Stimulated activated CD4-positive, alpha-beta T cell treated with anti-CD3 and anti-CD28 coated beads, Interleukin-1b, Interleukin-23, amount 100 ng/mL, for 24 hours (primary cell): ENCODE results near the gene CELF2.

Experiments
- DNase-seq, 4 experiments: peaks; one replicate each; pipeline ENCODE4 v3.0.0-alpha.2; 2020; ENCODE audit warnings: low read depth in 4 of 4, low spot score in 1 of 4

The CELF2 gene

DNA sequence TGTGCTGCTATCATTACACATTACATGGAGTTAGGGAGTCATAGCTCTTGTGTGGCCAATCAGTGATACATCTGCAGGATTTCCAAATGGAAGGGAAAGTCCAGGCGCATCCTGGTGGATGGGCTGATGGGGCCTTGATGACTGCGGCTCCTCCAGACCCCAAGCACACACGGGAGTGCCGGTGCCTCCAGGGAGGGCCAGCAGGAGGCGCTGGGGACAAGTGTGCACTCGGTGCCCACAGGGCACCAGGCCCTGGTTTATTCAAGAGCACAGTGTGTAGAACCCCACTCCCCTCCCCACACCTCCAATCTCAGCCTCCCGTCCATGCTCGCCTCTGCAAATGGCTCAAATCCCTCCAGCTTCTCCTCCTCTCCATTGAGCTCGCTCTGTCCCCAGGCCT, 349.8 kb downstream of the CELF2 start:
- no peak for DNase-seq

DNA sequence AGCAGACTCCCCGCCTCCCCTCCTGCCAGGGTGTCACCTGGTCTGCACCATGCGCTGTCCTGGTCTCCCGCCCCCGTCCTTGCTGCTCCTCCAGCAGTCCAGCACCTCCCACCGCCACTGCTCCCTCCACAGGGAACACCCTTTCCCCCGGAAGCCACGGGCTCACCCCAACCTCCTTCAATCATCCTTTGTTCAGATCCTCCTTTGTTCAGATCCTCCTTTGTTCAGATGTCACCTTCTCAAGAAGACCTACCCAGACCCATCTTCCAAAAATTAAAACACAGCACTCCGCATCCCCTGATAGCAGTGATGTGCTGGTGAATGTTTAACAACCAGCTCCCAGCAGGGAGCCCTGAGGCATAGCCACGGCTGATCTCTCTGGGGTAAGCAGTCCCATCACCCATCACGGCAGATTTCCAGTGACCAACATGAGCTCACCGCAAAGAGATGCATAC, 356.1 kb downstream of the CELF2 start:
- no peak for DNase-seq

DNA sequence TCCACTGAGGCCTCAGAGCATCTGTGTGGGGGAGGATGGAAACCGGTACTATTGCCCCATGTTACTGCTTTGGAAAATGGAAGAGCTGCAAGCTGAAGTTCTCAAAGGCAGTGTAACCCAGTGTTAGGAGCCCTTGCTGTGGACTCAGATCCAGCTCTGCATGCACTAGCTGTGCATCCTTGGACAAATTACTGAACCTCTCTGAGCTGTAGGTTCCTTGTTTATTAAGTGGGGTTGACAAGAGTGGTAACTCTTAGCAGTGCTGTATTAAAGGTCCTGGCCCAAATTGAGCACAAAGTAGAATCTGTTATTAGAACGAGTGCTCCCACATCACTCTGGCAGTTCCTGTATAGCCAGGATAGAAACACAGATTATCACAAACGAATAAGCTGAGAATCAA, 359.6 kb downstream of the CELF2 start:
- no peak for DNase-seq

DNA sequence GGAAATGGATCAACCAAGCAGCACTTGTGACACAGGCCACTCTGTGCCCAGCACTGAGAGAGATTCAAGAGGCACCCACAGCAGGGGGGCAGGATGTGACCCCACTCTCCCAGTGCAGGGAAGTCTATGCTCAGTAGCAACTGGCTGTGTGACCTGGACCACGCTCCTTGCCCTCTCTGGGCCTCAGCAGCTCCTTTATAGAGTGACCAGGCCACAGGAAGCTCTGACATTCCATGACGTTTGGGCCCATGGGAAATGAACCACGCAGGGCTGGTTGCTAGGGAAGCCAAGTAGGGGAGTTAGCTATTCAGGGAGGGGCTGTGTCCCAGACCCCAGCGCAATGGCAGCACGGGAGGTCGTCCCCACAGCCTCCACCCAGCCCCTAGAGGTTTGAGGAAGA, 361.2 kb downstream of the CELF2 start:
- no peak for DNase-seq

DNA sequence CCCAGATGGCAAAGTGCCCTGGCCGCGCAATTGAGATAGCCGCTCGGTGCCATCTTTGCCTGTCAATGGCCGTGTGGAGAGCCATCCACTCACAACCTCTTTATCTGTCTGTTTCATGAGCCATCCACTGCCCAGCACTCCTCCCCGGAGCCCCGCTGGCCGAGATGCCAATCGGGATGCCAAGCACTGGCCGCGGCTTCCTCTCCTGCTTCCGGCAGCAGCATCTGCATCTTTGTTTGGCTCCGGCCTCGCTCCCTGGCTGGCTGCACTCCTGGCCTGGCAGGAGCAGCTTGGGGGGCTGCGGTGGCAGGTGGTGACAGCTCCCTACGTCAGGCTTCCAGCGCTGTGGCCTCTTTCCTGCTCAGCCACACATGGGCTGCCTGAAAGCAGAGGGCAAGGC, 362.1 kb downstream of the CELF2 start:
- DNase-seq = no peak

DNA sequence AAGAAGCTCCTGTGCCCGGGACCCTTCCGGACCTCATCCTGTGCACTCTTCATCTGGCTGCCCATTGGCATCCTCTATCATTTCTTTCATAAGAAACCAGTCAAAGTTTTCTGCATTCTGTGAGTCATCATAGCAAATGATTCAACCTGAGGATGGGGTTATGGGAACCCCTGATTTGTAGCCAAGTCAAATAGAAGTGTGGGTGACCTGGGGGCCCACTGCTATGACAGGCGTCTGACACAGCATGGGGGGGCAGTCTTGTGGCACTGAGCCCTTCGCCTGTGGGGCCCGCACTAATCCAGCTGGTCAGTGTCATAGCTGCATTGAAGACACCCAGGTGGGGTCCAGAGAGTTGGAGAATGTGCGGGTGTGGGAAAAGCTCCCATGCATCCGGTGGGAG, 363.4 kb downstream of the CELF2 start:
- peak in 2 of 4 experiments; percentile 14 to 20 for DNase-seq

DNA sequence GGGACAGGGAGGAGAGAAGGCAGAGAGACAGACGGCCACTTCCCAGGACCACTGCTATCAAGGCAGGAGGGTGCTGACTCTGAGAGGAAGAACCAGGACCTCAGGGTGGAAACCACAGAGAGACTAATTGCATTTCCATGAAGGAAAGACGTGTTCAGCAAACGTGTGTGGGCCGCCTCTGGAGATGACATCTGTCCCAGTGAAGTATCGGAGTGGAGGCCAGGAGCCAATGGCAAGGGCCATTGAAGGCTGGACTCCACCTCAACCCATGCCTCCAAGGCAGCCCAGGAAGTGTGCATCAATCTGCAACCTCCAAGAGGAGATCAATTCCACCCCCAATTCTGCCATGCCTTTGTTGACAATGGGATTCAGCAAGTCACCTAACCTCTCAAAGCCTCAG, 363.8 kb downstream of the CELF2 start:
- no peak for DNase-seq

DNA sequence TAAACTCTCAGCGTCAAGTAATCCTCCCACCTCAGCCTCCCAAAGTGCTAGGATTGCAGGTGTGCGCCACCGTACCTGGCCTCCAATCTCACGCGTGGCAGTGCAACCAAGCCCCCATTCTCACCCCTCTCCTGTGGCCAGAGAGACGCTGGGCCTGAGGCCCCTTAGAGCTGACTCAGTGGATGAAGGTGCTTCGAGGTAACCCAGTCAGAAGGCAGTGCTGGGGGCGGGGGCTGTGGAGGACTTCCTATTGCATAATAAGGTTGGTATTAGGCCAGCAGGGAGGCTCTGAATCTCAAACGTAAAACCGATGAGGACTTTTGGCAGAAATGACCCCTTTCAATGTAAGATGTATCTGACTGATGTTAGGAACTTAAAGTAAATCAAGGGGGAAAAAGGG, 364.5 kb downstream of the CELF2 start:
- DNase-seq = no peak

DNA sequence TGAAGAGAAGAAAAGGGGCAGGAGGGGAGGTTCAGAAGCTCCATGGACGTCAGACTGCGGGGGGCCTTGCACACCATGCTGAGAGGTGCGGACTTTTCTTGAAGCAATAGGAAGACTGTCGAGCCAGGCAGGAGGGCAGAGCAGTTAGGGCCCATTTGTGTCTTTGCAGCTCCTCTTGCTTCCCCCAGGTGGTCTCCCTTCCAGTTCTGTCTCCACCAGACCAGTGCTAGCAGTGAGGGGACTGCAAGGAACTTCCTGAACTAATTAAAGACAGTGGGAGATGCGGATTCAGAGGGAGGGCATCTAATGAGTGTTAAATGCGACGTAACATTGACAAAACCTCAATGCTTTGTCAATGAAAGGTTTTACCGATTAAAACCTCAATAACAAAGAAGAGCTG, 368.4 kb downstream of the CELF2 start:
- no peak for DNase-seq
